Measurements from ENCODE around the gene STX1A.
"Not testable (repeated sequence)": the region's sequence is repeated elsewhere in the genome, so short reads cannot be mapped to it uniquely, and the experiment has no call there.

The STX1A gene

GRCh38 chr7:73659983-73660382 lies 59.5 kb downstream of the STX1A start:
- H3K27ac ChIP-seq (ENCODE audit: low read length) = no peak overlapping the region
- H3K36me3 ChIP-seq (ENCODE audit: insufficient read depth, low read depth, low read length) = no peaks in the 10 kb centered on the region
- H3K9ac ChIP-seq (ENCODE audit: low read depth, low read length) = no peak overlapping the region
- no peaks in the 10 kb centered on the region for H3K27me3 ChIP-seq (ENCODE audit: insufficient read depth, low read length)
- no peak overlapping the region for H3K4me3 ChIP-seq (ENCODE audit: low read length)
- no peaks in the 10 kb centered on the region for H3K4me1 ChIP-seq (ENCODE audit: insufficient read depth, low read length)
- H3K9me3 ChIP-seq (ENCODE audit: insufficient read depth, low read depth, low read length) = no peaks in the 10 kb centered on the region

GRCh38 chr7:73655309-73655708 lies 64.2 kb downstream of the STX1A start:
- not testable (repeated sequence) for H3K9me3 ChIP-seq (ENCODE audit: insufficient read depth, low read depth, low read length); H3K36me3 ChIP-seq (ENCODE audit: insufficient read depth, low read depth, low read length); H3K9ac ChIP-seq (ENCODE audit: low read depth, low read length); H3K27ac ChIP-seq (ENCODE audit: low read length); H3K4me3 ChIP-seq (ENCODE audit: low read length); H3K4me1 ChIP-seq (ENCODE audit: insufficient read depth, low read length)
- peaks cover 13% of the 10 kb centered on the region; the same call in 1 of the 2 replicates for H3K27me3 ChIP-seq (ENCODE audit: insufficient read depth, low read length)

- Histone ChIP-seq H3K9me3 (ENCODE audit: insufficient read depth, low read depth, low read length) (no peaks in the 10 kb centered on the region), H3K9ac (ENCODE audit: low read depth, low read length) (no peak overlapping the region), H3K4me3 (ENCODE audit: low read length) (no peak overlapping the region), H3K27ac (ENCODE audit: low read length) (no peak overlapping the region), H3K4me1 (ENCODE audit: insufficient read depth, low read length) (no peaks in the 10 kb centered on the region), H3K27me3 (ENCODE audit: insufficient read depth, low read length) (peaks cover 39% of the 10 kb centered on the region), H3K36me3 (ENCODE audit: insufficient read depth, low read depth, low read length) (no peaks in the 10 kb centered on the region)
Measured at GRCh38 chr7:73652541-73652949, 66.9 kb downstream of the STX1A start.

- H3K4me3 ChIP-seq (ENCODE audit: low read length) = no peak overlapping the region
- no peak overlapping the region for H3K27ac ChIP-seq (ENCODE audit: low read length)
- no peak overlapping the region for H3K9ac ChIP-seq (ENCODE audit: low read depth, low read length)
- H3K27me3 ChIP-seq (ENCODE audit: insufficient read depth, low read length) = peaks cover 59% of the 10 kb centered on the region
- no peaks in the 10 kb centered on the region for H3K36me3 ChIP-seq (ENCODE audit: insufficient read depth, low read depth, low read length)
- no peaks in the 10 kb centered on the region for H3K9me3 ChIP-seq (ENCODE audit: insufficient read depth, low read depth, low read length)
- H3K4me1 ChIP-seq (ENCODE audit: insufficient read depth, low read length) = peaks cover 4% of the 10 kb centered on the region; the same call in 1 of the 2 replicates
Measured at GRCh38 chr7:73650524-73650923, 68.9 kb downstream of the STX1A start.

- Histone ChIP-seq H3K9me3 (ENCODE audit: insufficient read depth, low read depth, low read length) (no peaks in the 10 kb centered on the region), H3K4me1 (ENCODE audit: insufficient read depth, low read length) (peaks cover 4% of the 10 kb centered on the region; the same call in 1 of the 2 replicates), H3K4me3 (ENCODE audit: low read length) (no peak overlapping the region), H3K9ac (ENCODE audit: low read depth, low read length) (no peak overlapping the region), H3K27me3 (ENCODE audit: insufficient read depth, low read length) (peaks cover 64% of the 10 kb centered on the region), H3K27ac (ENCODE audit: low read length) (no peak overlapping the region), H3K36me3 (ENCODE audit: insufficient read depth, low read depth, low read length) (no peaks in the 10 kb centered on the region)
Measured at GRCh38 chr7:73649576-73649975, 69.9 kb downstream of the STX1A start.
